Measurements from ENCODE around the gene SLC4A11. TPM values are rescaled to one million over a fixed set of nuclear protein-coding genes. Genes with fewer than 3 reads are reported as not detected.

The SLC4A11 gene
- total RNA-seq, 1 experiment from 2014 or later = 1.1 TPM

GRCh38 chr20:3193806-3194616 lies 45.0 kb downstream of the SLC4A11 start:
- no TSS peak for BruUV-seq (replicated peaks)
- intact Hi-C loops (cut with micrococcal nuclease; ENCODE audit: unreplicated experiment) = no loop called here
- H3K9me3 ChIP-seq (ENCODE audit: low read depth, low read length, poor library complexity, severe bottlenecking) = no peaks in the 10 kb centered on the region
- H3K36me3 ChIP-seq (ENCODE audit: insufficient read depth, low read length, poor library complexity, severe bottlenecking) = peaks cover 63% of the 10 kb centered on the region
- no peak overlapping the region for H3K27ac ChIP-seq (ENCODE audit: low read depth, low read length, poor library complexity, severe bottlenecking)
- ChIA-PET CTCF (no interaction called here), POLR2A (ENCODE audit: low non-redundant PET) (no interaction called here)
- H3K4me3 ChIP-seq (ENCODE audit: low read depth, low read length, poor library complexity, severe bottlenecking) = no peak overlapping the region
- no peak for DNase-seq (ENCODE audit: low spot score)
- TF ChIP-seq CTCF (conservative IDR thresholded peaks at IDR 0.05; ENCODE audit: low read depth, low read length) = no peak
- TF ChIP-seq EZH2 (IDR thresholded peaks at IDR 0.05; ENCODE audit: borderline replicate concordance, low read depth, low read length, poor library complexity, severe bottlenecking) = no peak
- H3K4me1 ChIP-seq (ENCODE audit: insufficient read depth, low read length, poor library complexity, severe bottlenecking) = no peaks in the 10 kb centered on the region
- no peaks in the 10 kb centered on the region for H3K27me3 ChIP-seq (replicated peaks; ENCODE audit: insufficient read depth, low read depth, low read length, poor library complexity)

- H3K9me3 ChIP-seq (ENCODE audit: low read depth, low read length, poor library complexity, severe bottlenecking) = no peaks in the 10 kb centered on the region
- no peaks in the 10 kb centered on the region for H3K4me1 ChIP-seq (ENCODE audit: insufficient read depth, low read length, poor library complexity, severe bottlenecking)
- intact Hi-C loops (cut with micrococcal nuclease; ENCODE audit: unreplicated experiment) = no loop called here
- TF ChIP-seq EZH2 (IDR thresholded peaks at IDR 0.05; ENCODE audit: borderline replicate concordance, low read depth, low read length, poor library complexity, severe bottlenecking) = no peak
- TF ChIP-seq CTCF (conservative IDR thresholded peaks at IDR 0.05; ENCODE audit: low read depth, low read length) = no peak
- peaks cover 56% of the 10 kb centered on the region for H3K36me3 ChIP-seq (ENCODE audit: insufficient read depth, low read length, poor library complexity, severe bottlenecking)
- no TSS peak for BruUV-seq (replicated peaks)
- ChIA-PET CTCF (no interaction called here), POLR2A (ENCODE audit: low non-redundant PET) (no interaction called here)
- H3K27me3 ChIP-seq (replicated peaks; ENCODE audit: insufficient read depth, low read depth, low read length, poor library complexity) = no peaks in the 10 kb centered on the region
- no peak overlapping the region for H3K27ac ChIP-seq (ENCODE audit: low read depth, low read length, poor library complexity, severe bottlenecking)
- no peak overlapping the region for H3K4me3 ChIP-seq (ENCODE audit: low read depth, low read length, poor library complexity, severe bottlenecking)
- DNase-seq (ENCODE audit: low spot score) = no peak
Observed at GRCh38 chr20:3192226-3193015, 46.6 kb downstream of the SLC4A11 start.

- intact Hi-C loops (cut with micrococcal nuclease; ENCODE audit: unreplicated experiment) = no loop called here
- CTCF ChIA-PET = interaction anchor here (0.5 kb wide), 1 partner anchor 551 kb away, joined by 5 read pairs; no protein-coding TSS in a partner anchor
- H3K9me3 ChIP-seq (ENCODE audit: low read depth, low read length, poor library complexity, severe bottlenecking) = no peaks in the 10 kb centered on the region
- peaks cover 47% of the 10 kb centered on the region for H3K36me3 ChIP-seq (ENCODE audit: insufficient read depth, low read length, poor library complexity, severe bottlenecking)
- no peaks in the 10 kb centered on the region for H3K27me3 ChIP-seq (replicated peaks; ENCODE audit: insufficient read depth, low read depth, low read length, poor library complexity)
- no peak overlapping the region for H3K27ac ChIP-seq (ENCODE audit: low read depth, low read length, poor library complexity, severe bottlenecking)
- no peak overlapping the region for H3K4me3 ChIP-seq (ENCODE audit: low read depth, low read length, poor library complexity, severe bottlenecking)
- H3K4me1 ChIP-seq (ENCODE audit: insufficient read depth, low read length, poor library complexity, severe bottlenecking) = no peaks in the 10 kb centered on the region
- DNase-seq (ENCODE audit: low spot score) = no peak
- BruUV-seq (replicated peaks) = no TSS peak
- POLR2A ChIA-PET (ENCODE audit: low non-redundant PET) = no interaction called here
- TF ChIP-seq EZH2 (IDR thresholded peaks at IDR 0.05; ENCODE audit: borderline replicate concordance, low read depth, low read length, poor library complexity, severe bottlenecking) = no peak
- no peak for TF ChIP-seq CTCF (conservative IDR thresholded peaks at IDR 0.05; ENCODE audit: low read depth, low read length)
Observed at GRCh38 chr20:3190681-3191111, 48.3 kb downstream of the SLC4A11 start.

Data from A673 (cell line).